DOHH2 (cell line): Measurements from ENCODE around the gene MAP2K5.

Source experiments
- EZH2phosphoT487 ChIP-seq: fragments of 200-600 bp; sonication (generic); IDR thresholded peaks from 2 replicates; pipeline ENCODE4 v1.6.1; 2017; ENCODE audit warnings: borderline replicate concordance, mild to moderate bottlenecking, antibody characterized with exemption, low read length, moderate library complexity, mixed read lengths
- TF ChIP-seq, protein P1 (sequence below): fragments of 200-600 bp; sonication (generic); IDR thresholded peaks from one replicate; pipeline ENCODE4 v1.5.1; 2014; ENCODE audit warnings: antibody characterized with exemption, mild to moderate bottlenecking, low read depth, low read length; ENCODE audit not compliant: poor library complexity, severe bottlenecking

DNA sequence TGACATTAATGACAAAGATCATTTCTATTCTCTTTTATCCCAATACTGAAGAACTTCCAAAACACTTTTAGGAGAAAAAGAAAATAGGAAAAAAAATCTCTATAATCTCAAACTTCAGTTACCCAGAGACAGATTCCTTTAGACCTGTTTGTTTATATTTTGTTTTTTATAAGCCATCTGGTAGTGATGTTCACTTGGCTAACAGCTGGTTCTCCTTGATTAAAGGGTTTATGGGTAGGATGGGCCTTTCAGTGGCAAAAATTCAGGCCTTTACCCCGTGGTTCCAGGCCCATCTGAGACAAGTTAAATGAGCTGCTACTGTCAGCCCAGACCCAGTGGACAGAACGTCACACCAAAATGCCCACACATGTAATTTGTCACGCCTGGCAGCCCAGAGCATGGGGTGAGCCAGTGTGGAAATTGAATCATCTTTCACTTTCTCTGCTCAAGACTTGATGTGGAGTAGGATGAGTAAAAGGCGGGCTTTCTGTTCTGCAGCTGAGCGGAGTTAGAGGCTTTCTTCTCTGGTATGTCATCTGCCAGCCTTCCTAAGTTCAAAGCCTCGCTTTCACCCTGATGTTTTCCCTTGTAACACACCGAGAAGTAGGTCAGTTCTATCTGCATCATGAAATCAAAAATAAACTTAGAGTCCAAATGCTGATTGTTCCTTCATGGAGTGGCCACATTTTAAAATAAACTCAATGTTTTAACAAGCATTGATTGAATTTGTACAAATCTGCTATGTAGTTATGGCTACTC, 220.3 kb downstream of the MAP2K5 start:
- TF ChIP-seq, protein P1, sequence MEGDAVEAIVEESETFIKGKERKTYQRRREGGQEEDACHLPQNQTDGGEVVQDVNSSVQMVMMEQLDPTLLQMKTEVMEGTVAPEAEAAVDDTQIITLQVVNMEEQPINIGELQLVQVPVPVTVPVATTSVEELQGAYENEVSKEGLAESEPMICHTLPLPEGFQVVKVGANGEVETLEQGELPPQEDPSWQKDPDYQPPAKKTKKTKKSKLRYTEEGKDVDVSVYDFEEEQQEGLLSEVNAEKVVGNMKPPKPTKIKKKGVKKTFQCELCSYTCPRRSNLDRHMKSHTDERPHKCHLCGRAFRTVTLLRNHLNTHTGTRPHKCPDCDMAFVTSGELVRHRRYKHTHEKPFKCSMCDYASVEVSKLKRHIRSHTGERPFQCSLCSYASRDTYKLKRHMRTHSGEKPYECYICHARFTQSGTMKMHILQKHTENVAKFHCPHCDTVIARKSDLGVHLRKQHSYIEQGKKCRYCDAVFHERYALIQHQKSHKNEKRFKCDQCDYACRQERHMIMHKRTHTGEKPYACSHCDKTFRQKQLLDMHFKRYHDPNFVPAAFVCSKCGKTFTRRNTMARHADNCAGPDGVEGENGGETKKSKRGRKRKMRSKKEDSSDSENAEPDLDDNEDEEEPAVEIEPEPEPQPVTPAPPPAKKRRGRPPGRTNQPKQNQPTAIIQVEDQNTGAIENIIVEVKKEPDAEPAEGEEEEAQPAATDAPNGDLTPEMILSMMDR: no peak
- TF ChIP-seq EZH2phosphoT487: no peak
